Stimulated activated memory B cell treated with anti-CD40 and anti-IgM and Interleukin-4, amounts not matched to agents 10 μg/mL and 1 μg/mL and 100 μg/mL, for 72 hours (primary cell): ENCODE results near the gene MEIOC.
"Not testable (repeated sequence)": the region's sequence is repeated elsewhere in the genome, so short reads cannot be mapped to it uniquely, and the experiment has no call there.

ENCODE experiments used
- ATAC-seq: fragments of 150-1000 bp; cut with Tn5 transposase; 2 replicates; pipeline ENCODE4 v1.10.0; 2021
- H3K27ac Mint-ChIP-seq: one replicate; pipeline ENCODE4 v1.8.0; 2022; ENCODE audit warnings: mild to moderate bottlenecking, mixed read lengths
- H3K27me3 Mint-ChIP-seq: one replicate; pipeline ENCODE4 v1.8.0; 2022; ENCODE audit warnings: mixed read lengths
- H3K36me3 Mint-ChIP-seq: one replicate; pipeline ENCODE4 v1.8.0; 2022; ENCODE audit warnings: mixed read lengths
- H3K4me1 Mint-ChIP-seq: one replicate; pipeline ENCODE4 v1.8.0; 2022; ENCODE audit warnings: mixed read lengths
- H3K4me3 Mint-ChIP-seq: one replicate; pipeline ENCODE4 v1.8.0; 2022; ENCODE audit warnings: mild to moderate bottlenecking, moderate library complexity, mixed read lengths
- H3K9me3 Mint-ChIP-seq: one replicate; pipeline ENCODE4 v1.8.0; 2022; ENCODE audit warnings: mixed read lengths

MEIOC gene

GRCh38 chr17:44634401-44634800 lies 21.9 kb upstream of the MEIOC start:
- H3K36me3 Mint-ChIP-seq, H3K4me1 Mint-ChIP-seq, H3K4me3 Mint-ChIP-seq, H3K9me3 Mint-ChIP-seq, ATAC-seq, H3K27ac Mint-ChIP-seq: not testable (repeated sequence)
- peaks cover 10% of the 10 kb centered on the region for H3K27me3 Mint-ChIP-seq

- H3K36me3 Mint-ChIP-seq: no peaks in the 10 kb centered on the region
- ATAC-seq: no peak
- no peak overlapping the region for H3K27ac Mint-ChIP-seq
- H3K4me3 Mint-ChIP-seq: no peak overlapping the region
- no peaks in the 10 kb centered on the region for H3K9me3 Mint-ChIP-seq
- peaks cover 16% of the 10 kb centered on the region for H3K27me3 Mint-ChIP-seq
- H3K4me1 Mint-ChIP-seq: no peaks in the 10 kb centered on the region
Measured at GRCh38 chr17:44636562-44636961, 19.7 kb upstream of the MEIOC start.

GRCh38 chr17:44637066-44637465 lies 19.2 kb upstream of the MEIOC start:
- Mint-ChIP-seq H3K27ac (no peak overlapping the region), H3K4me3 (no peak overlapping the region), H3K4me1 (no peaks in the 10 kb centered on the region), H3K27me3 (peaks cover 21% of the 10 kb centered on the region), H3K36me3 (no peaks in the 10 kb centered on the region), H3K9me3 (no peaks in the 10 kb centered on the region)
- no peak for ATAC-seq

GRCh38 chr17:44642834-44643233 lies 13.4 kb upstream of the MEIOC start:
- H3K27me3 Mint-ChIP-seq: peaks cover 56% of the 10 kb centered on the region
- H3K36me3 Mint-ChIP-seq: no peaks in the 10 kb centered on the region
- no peak overlapping the region for H3K27ac Mint-ChIP-seq
- H3K4me1 Mint-ChIP-seq: no peaks in the 10 kb centered on the region
- ATAC-seq: no peak
- no peaks in the 10 kb centered on the region for H3K9me3 Mint-ChIP-seq
- H3K4me3 Mint-ChIP-seq: no peak overlapping the region

GRCh38 chr17:44645341-44645740 lies 10.9 kb upstream of the MEIOC start:
- Mint-ChIP-seq H3K36me3 (no peaks in the 10 kb centered on the region), H3K4me3 (no peak overlapping the region), H3K27ac (no peak overlapping the region), H3K4me1 (peaks cover 6% of the 10 kb centered on the region), H3K9me3 (no peaks in the 10 kb centered on the region), H3K27me3 (peaks cover 50% of the 10 kb centered on the region)
- no peak for ATAC-seq

- H3K4me3 Mint-ChIP-seq: no peak overlapping the region
- H3K4me1 Mint-ChIP-seq: peaks cover 6% of the 10 kb centered on the region
- no peaks in the 10 kb centered on the region for H3K9me3 Mint-ChIP-seq
- no peak overlapping the region for H3K27ac Mint-ChIP-seq
- peaks cover 56% of the 10 kb centered on the region for H3K27me3 Mint-ChIP-seq
- ATAC-seq: no peak
- H3K36me3 Mint-ChIP-seq: no peaks in the 10 kb centered on the region
Measured at GRCh38 chr17:44646280-44646679, 10.0 kb upstream of the MEIOC start.

- no peak overlapping the region for H3K27ac Mint-ChIP-seq
- H3K9me3 Mint-ChIP-seq: no peaks in the 10 kb centered on the region
- no peak overlapping the region for H3K4me3 Mint-ChIP-seq
- H3K4me1 Mint-ChIP-seq: peaks cover 6% of the 10 kb centered on the region
- no peaks in the 10 kb centered on the region for H3K36me3 Mint-ChIP-seq
- peaks cover 55% of the 10 kb centered on the region for H3K27me3 Mint-ChIP-seq
- ATAC-seq: no peak
Measured at GRCh38 chr17:44647736-44648135, 8.5 kb upstream of the MEIOC start.

- Mint-ChIP-seq H3K27me3 (peaks cover 52% of the 10 kb centered on the region), H3K4me3 (no peak overlapping the region), H3K4me1 (peaks cover 6% of the 10 kb centered on the region), H3K36me3 (no peaks in the 10 kb centered on the region), H3K27ac (no peak overlapping the region), H3K9me3 (no peaks in the 10 kb centered on the region)
- ATAC-seq: no peak
Measured at GRCh38 chr17:44648963-44649362, 7.3 kb upstream of the MEIOC start.

- H3K27ac Mint-ChIP-seq: no peak overlapping the region
Measured at GRCh38 chr17:44651228-44651627, 5.0 kb upstream of the MEIOC start.

GRCh38 chr17:44652727-44653126 lies 3.5 kb upstream of the MEIOC start:
- no peak overlapping the region for H3K27ac Mint-ChIP-seq
- H3K36me3 Mint-ChIP-seq: no peaks in the 10 kb centered on the region
- H3K27me3 Mint-ChIP-seq: peaks cover 67% of the 10 kb centered on the region
- H3K9me3 Mint-ChIP-seq: no peaks in the 10 kb centered on the region
- peaks cover 6% of the 10 kb centered on the region for H3K4me1 Mint-ChIP-seq
- no peak for ATAC-seq
- H3K4me3 Mint-ChIP-seq: no peak overlapping the region

More at GRCh38 chr17:44651228-44651627, 5.0 kb upstream of the MEIOC start:
- Mint-ChIP-seq H3K4me1 (peaks cover 6% of the 10 kb centered on the region), H3K9me3 (no peaks in the 10 kb centered on the region), H3K27me3 (peaks cover 52% of the 10 kb centered on the region), H3K4me3 (no peak overlapping the region), H3K36me3 (no peaks in the 10 kb centered on the region)
- no peak for ATAC-seq

- Mint-ChIP-seq H3K9me3 (no peaks in the 10 kb centered on the region), H3K4me3 (no peak overlapping the region), H3K27me3 (peaks cover 70% of the 10 kb centered on the region), H3K36me3 (no peaks in the 10 kb centered on the region), H3K27ac (no peak overlapping the region), H3K4me1 (peaks cover under 1% of the 10 kb centered on the region)
- no peak for ATAC-seq
Measured at GRCh38 chr17:44653384-44653783, 2.9 kb upstream of the MEIOC start.

- Mint-ChIP-seq H3K9me3 (no peaks in the 10 kb centered on the region), H3K36me3 (no peaks in the 10 kb centered on the region), H3K27ac (no peak overlapping the region), H3K27me3 (peaks cover 70% of the 10 kb centered on the region), H3K4me3 (no peak overlapping the region), H3K4me1 (no peaks in the 10 kb centered on the region)
- ATAC-seq: no peak
Measured at GRCh38 chr17:44653954-44654353, 2.3 kb upstream of the MEIOC start.

- Mint-ChIP-seq H3K27me3 (peaks cover 11% of the 10 kb centered on the region), H3K4me3 (no peak overlapping the region)
Measured at GRCh38 chr17:44661835-44662234, 5.6 kb downstream of the MEIOC start.

GRCh38 chr17:44663095-44663494 lies 6.8 kb downstream of the MEIOC start:
- Mint-ChIP-seq H3K27me3 (no peaks in the 10 kb centered on the region), H3K27ac (no peak overlapping the region), H3K4me1 (no peaks in the 10 kb centered on the region), H3K4me3 (no peak overlapping the region), H3K9me3 (no peaks in the 10 kb centered on the region), H3K36me3 (no peaks in the 10 kb centered on the region)
- no peak for ATAC-seq

More at GRCh38 chr17:44661835-44662234, 5.6 kb downstream of the MEIOC start:
- no peaks in the 10 kb centered on the region for H3K36me3 Mint-ChIP-seq
- no peak overlapping the region for H3K27ac Mint-ChIP-seq
- no peaks in the 10 kb centered on the region for H3K4me1 Mint-ChIP-seq
- ATAC-seq: no peak
- no peaks in the 10 kb centered on the region for H3K9me3 Mint-ChIP-seq

GRCh38 chr17:44664867-44665266 lies 8.6 kb downstream of the MEIOC start:
- ATAC-seq: no peak
- no peaks in the 10 kb centered on the region for H3K9me3 Mint-ChIP-seq
- no peaks in the 10 kb centered on the region for H3K4me1 Mint-ChIP-seq
- H3K36me3 Mint-ChIP-seq: no peaks in the 10 kb centered on the region
- no peak overlapping the region for H3K27ac Mint-ChIP-seq
- H3K27me3 Mint-ChIP-seq: no peaks in the 10 kb centered on the region
- H3K4me3 Mint-ChIP-seq: no peak overlapping the region

- no peaks in the 10 kb centered on the region for H3K4me1 Mint-ChIP-seq
- no peak overlapping the region for H3K4me3 Mint-ChIP-seq
- no peaks in the 10 kb centered on the region for H3K27me3 Mint-ChIP-seq
- ATAC-seq: no peak
- H3K36me3 Mint-ChIP-seq: no peaks in the 10 kb centered on the region
- no peak overlapping the region for H3K27ac Mint-ChIP-seq
- H3K9me3 Mint-ChIP-seq: no peaks in the 10 kb centered on the region
Measured at GRCh38 chr17:44666006-44666405, 9.7 kb downstream of the MEIOC start.

- no peaks in the 10 kb centered on the region for H3K36me3 Mint-ChIP-seq
Measured at GRCh38 chr17:44672479-44673093, 16.3 kb downstream of the MEIOC start.

More at GRCh38 chr17:44672479-44673093, 16.3 kb downstream of the MEIOC start:
- no peaks in the 10 kb centered on the region for H3K27me3 Mint-ChIP-seq
- no peaks in the 10 kb centered on the region for H3K4me1 Mint-ChIP-seq
- H3K9me3 Mint-ChIP-seq: no peaks in the 10 kb centered on the region
- ATAC-seq: no peak
- no peak overlapping the region for H3K27ac Mint-ChIP-seq
- H3K4me3 Mint-ChIP-seq: no peak overlapping the region
